Mammary epithelial cell (primary cell): Measurements from ENCODE around the gene LYPD5.

Source experiments
- EZH2 ChIP-seq: IDR thresholded peaks from 2 replicates; pipeline ENCODE4 v1.6.1; 2012; ENCODE audit warnings: low read length, inconsistent platforms, borderline replicate concordance
- TF ChIP-seq, protein P1 (sequence below), 2 donors: IDR thresholded peaks in 1 of 2; conservative IDR thresholded peaks in 1 of 2; 2 replicates each; pipeline ENCODE4 v1.5.1; 2011 to 2012; ENCODE audit warnings: inconsistent platforms in 2 of 2, low read length in 2 of 2, mild to moderate bottlenecking in 2 of 2, control low read depth in 1 of 2, low read depth in 1 of 2; ENCODE audit not compliant: insufficient read depth in 1 of 2; ENCODE audit errors: extremely low read depth in 1 of 2

DNA sequence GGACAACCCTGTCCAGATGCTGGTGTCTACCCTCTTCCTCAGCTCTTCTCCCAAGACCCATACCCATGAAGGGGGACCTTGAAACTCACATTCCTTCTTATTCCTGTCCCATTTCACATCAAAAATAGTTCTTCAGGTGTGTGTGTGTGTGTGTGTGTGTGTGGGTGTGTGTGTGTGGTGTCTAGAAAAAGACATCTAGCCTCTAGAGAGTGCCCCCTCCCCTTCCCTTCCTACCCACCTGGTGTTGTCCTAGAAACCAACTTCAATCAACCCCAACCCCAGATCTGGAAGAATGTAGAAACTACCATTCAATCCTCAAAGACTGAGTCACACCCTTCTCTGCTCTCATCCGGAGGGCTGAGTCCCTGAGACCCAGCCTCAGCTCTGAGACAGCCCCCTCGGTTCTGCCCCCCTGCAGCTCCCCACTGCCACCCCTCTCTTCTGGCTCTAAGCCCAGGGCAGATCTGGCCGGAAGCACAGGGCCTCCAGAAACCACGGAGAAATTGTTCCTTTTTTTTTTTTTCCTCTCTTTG is 25.0 kb downstream of the LYPD5 start:
- TF ChIP-seq, protein P1, sequence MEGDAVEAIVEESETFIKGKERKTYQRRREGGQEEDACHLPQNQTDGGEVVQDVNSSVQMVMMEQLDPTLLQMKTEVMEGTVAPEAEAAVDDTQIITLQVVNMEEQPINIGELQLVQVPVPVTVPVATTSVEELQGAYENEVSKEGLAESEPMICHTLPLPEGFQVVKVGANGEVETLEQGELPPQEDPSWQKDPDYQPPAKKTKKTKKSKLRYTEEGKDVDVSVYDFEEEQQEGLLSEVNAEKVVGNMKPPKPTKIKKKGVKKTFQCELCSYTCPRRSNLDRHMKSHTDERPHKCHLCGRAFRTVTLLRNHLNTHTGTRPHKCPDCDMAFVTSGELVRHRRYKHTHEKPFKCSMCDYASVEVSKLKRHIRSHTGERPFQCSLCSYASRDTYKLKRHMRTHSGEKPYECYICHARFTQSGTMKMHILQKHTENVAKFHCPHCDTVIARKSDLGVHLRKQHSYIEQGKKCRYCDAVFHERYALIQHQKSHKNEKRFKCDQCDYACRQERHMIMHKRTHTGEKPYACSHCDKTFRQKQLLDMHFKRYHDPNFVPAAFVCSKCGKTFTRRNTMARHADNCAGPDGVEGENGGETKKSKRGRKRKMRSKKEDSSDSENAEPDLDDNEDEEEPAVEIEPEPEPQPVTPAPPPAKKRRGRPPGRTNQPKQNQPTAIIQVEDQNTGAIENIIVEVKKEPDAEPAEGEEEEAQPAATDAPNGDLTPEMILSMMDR (conservative IDR thresholded peaks at IDR 0.05 in 1 of 2, IDR thresholded peaks at IDR 0.05 in 1 of 2; ENCODE audit: extremely low read depth in 1 of 2, insufficient read depth in 1 of 2, low read depth in 1 of 2, low read length in 2 of 2) = no peak
- no peak for TF ChIP-seq EZH2
